Nephron (organoid): ENCODE data around the gene PRDM16.

ENCODE experiments used
- H3K27ac Mint-ChIP-seq, 3 experiments: 2 replicates each; pipeline ENCODE4 v1.8.0; 2020; ENCODE audit warnings: mixed read lengths in 3 of 3, mild to moderate bottlenecking in 2 of 3, moderate library complexity in 1 of 3
- H3K27me3 Mint-ChIP-seq: 2 replicates; pipeline ENCODE4 v1.8.0; 2021; ENCODE audit warnings: low read depth, mild to moderate bottlenecking, moderate library complexity, mixed read lengths
- H3K36me3 Mint-ChIP-seq: 2 replicates; pipeline ENCODE4 v1.8.0; 2020; ENCODE audit warnings: low read depth, mixed read lengths
- H3K4me1 Mint-ChIP-seq: 2 replicates; pipeline ENCODE4 v1.8.0; 2020; ENCODE audit warnings: mixed read lengths
- H3K4me3 Mint-ChIP-seq, 3 experiments: 2 replicates each; pipeline ENCODE4 v1.8.0; 2020; ENCODE audit warnings: mild to moderate bottlenecking in 3 of 3, mixed read lengths in 3 of 3, moderate library complexity in 2 of 3
- H3K9me3 Mint-ChIP-seq: 2 replicates; pipeline ENCODE4 v1.8.0; 2020; ENCODE audit warnings: mixed read lengths
- CTCF ChIP-seq, 3 experiments: fragments of 200-600 bp; sonication (generic); IDR thresholded peaks; one replicate each; pipeline ENCODE4 v1.5.0; 2021; ENCODE audit warnings: antibody characterized with exemption in 3 of 3; ENCODE audit not compliant: unreplicated experiment in 3 of 3

The PRDM16 gene

GRCh38 chr1:3318329-3318728, 249.3 kb downstream of the PRDM16 start:
- Mint-ChIP-seq H3K9me3 (no peaks in the 10 kb centered on the region), H3K4me1 (peaks cover 58% of the 10 kb centered on the region), H3K27ac (no peak overlapping the region)

GRCh38 chr1:3319874-3320245, 250.9 kb downstream of the PRDM16 start:
- Mint-ChIP-seq H3K27ac (peak overlapping the region in 1 of 3 experiments; percentile 27), H3K9me3 (no peaks in the 10 kb centered on the region), H3K36me3 (no peaks in the 10 kb centered on the region), H3K27me3 (peaks cover 33% of the 10 kb centered on the region), H3K4me3 (no peak overlapping the region), H3K4me1 (peaks cover 42% of the 10 kb centered on the region)
- TF ChIP-seq CTCF (IDR thresholded peaks at IDR 0.05; ENCODE audit: unreplicated experiment in 3 of 3): peak; percentile 69 to 78 (median 70)

More at GRCh38 chr1:3318329-3318728, 249.3 kb downstream of the PRDM16 start:
- Mint-ChIP-seq H3K27me3 (peaks cover 38% of the 10 kb centered on the region), H3K4me3 (no peak overlapping the region), H3K36me3 (no peaks in the 10 kb centered on the region)
- TF ChIP-seq CTCF (IDR thresholded peaks at IDR 0.05; ENCODE audit: unreplicated experiment in 3 of 3): no peak

- TF ChIP-seq CTCF (IDR thresholded peaks at IDR 0.05; ENCODE audit: unreplicated experiment in 3 of 3): no peak
- Mint-ChIP-seq H3K4me3 (no peak overlapping the region), H3K36me3 (no peaks in the 10 kb centered on the region), H3K4me1 (peaks cover 36% of the 10 kb centered on the region), H3K9me3 (no peaks in the 10 kb centered on the region), H3K27ac (peak overlapping the region in 1 of 3 experiments; percentile 27), H3K27me3 (peaks cover 30% of the 10 kb centered on the region)
Observed at GRCh38 chr1:3320246-3321152, 251.5 kb downstream of the PRDM16 start.

- H3K27ac Mint-ChIP-seq: no peak overlapping the region
- H3K36me3 Mint-ChIP-seq: no peaks in the 10 kb centered on the region
- peaks cover 31% of the 10 kb centered on the region for H3K4me1 Mint-ChIP-seq
- peaks cover 23% of the 10 kb centered on the region for H3K27me3 Mint-ChIP-seq
- no peak overlapping the region for H3K4me3 Mint-ChIP-seq
- H3K9me3 Mint-ChIP-seq: no peaks in the 10 kb centered on the region
- no peak for TF ChIP-seq CTCF (IDR thresholded peaks at IDR 0.05; ENCODE audit: unreplicated experiment in 3 of 3)
Observed at GRCh38 chr1:3321559-3322449, 252.8 kb downstream of the PRDM16 start.

- H3K9me3 Mint-ChIP-seq: no peaks in the 10 kb centered on the region
- peaks cover 29% of the 10 kb centered on the region for H3K4me1 Mint-ChIP-seq
- H3K27ac Mint-ChIP-seq: peak overlapping the region in 1 of 3 experiments; percentile 38
- no peak overlapping the region for H3K4me3 Mint-ChIP-seq
- peaks cover 18% of the 10 kb centered on the region for H3K27me3 Mint-ChIP-seq
- TF ChIP-seq CTCF (IDR thresholded peaks at IDR 0.05; ENCODE audit: unreplicated experiment in 3 of 3): no peak
- no peaks in the 10 kb centered on the region for H3K36me3 Mint-ChIP-seq
Observed at GRCh38 chr1:3322450-3323020, 253.5 kb downstream of the PRDM16 start.
